IMR-90 (cell line): ENCODE measurements around the gene PDILT. TPM values are rescaled to one million over a fixed set of nuclear protein-coding genes. Genes with fewer than 3 reads are reported as not detected.

Source experiments
- ATAC-seq: fragments of 200-7000 bp; cut with Tn5 transposase; 2 replicates; pipeline ENCODE4 v1.9.1; 2020; ENCODE audit warnings: low read depth, mild to moderate bottlenecking, moderate library complexity
- BruUV-seq: library from RNA; stranded (reverse); fragments of 400-500 nt; replicated peaks from 2 replicates; lab custom pipeline; 2021; lab: Mats Ljungman, UMichigan
- CTCF ChIA-PET: fragments of 300-600 bp; formaldehyde crosslinking; extraction: SDS; loops from one replicate; lab custom pipeline; 2021; ENCODE audit warnings: antibody characterized with exemption; lab: Yijun Ruan, JAX
- POLR2A ChIA-PET: fragments of 300-600 bp; sonication (Branson Sonifier 250); formaldehyde crosslinking; loops from one replicate; lab custom pipeline; 2022; ENCODE audit warnings: antibody characterized with exemption; ENCODE audit not compliant: unreplicated experiment; lab: Charles Lee
- DNase-seq: peaks from one replicate; pipeline ENCODE4 v3.0.0; 2013
- H2AFZ ChIP-seq: replicated peaks from 2 replicates; pipeline ENCODE3; 2013; ENCODE audit warnings: low read length, mild to moderate bottlenecking; ENCODE audit not compliant: poor library complexity
- H2AK5ac ChIP-seq: 2 replicates; pipeline ENCODE4 v1.6.1; 2013; ENCODE audit warnings: low read depth, low read length, inconsistent platforms
- H2AK9ac ChIP-seq: replicated peaks from 2 replicates; pipeline ENCODE3; 2013; ENCODE audit warnings: mild to moderate bottlenecking, low read depth, low read length, moderate library complexity; ENCODE audit not compliant: poor library complexity
- H2BK120ac ChIP-seq: 2 replicates; pipeline ENCODE4 v1.6.1; 2013; ENCODE audit warnings: low read depth, low read length, inconsistent platforms
- H2BK15ac ChIP-seq: 3 replicates; pipeline ENCODE4 v1.6.1; 2013; ENCODE audit warnings: low read depth, low read length, inconsistent platforms
- H2BK20ac ChIP-seq: 2 replicates; pipeline ENCODE4 v1.6.1; 2013; ENCODE audit warnings: low read depth, mild to moderate bottlenecking, inconsistent platforms, low read length, moderate library complexity
- H2BK5ac ChIP-seq: 2 replicates; pipeline ENCODE4 v1.6.1; 2013; ENCODE audit warnings: mild to moderate bottlenecking, low read depth, low read length, inconsistent platforms; ENCODE audit not compliant: poor library complexity, severe bottlenecking
- H3K14ac ChIP-seq: replicated peaks from 2 replicates; pipeline ENCODE4 v1.6.1; 2013; ENCODE audit warnings: low read depth, low read length, inconsistent platforms
- H3K18ac ChIP-seq: 2 replicates; pipeline ENCODE4 v1.6.1; 2013; ENCODE audit warnings: low read depth, low read length, control low read depth
- H3K23ac ChIP-seq: 2 replicates; pipeline ENCODE4 v1.6.1; 2013; ENCODE audit warnings: low read depth, low read length, inconsistent platforms
- H3K27ac ChIP-seq: 2 replicates; pipeline ENCODE4 v1.5.1; 2013; ENCODE audit warnings: mild to moderate bottlenecking, control low read depth, low read length; ENCODE audit not compliant: insufficient read depth
- H3K27me3 ChIP-seq: 2 replicates; pipeline ENCODE4 v1.6.1; 2013; ENCODE audit warnings: low read length; ENCODE audit not compliant: control insufficient read depth, insufficient read depth
- H3K36me3 ChIP-seq: 2 replicates; pipeline ENCODE4 v1.6.1; 2013; ENCODE audit warnings: low read length, mixed read lengths; ENCODE audit not compliant: control insufficient read depth, insufficient read depth
- H3K4ac ChIP-seq: 2 replicates; pipeline ENCODE4 v1.6.1; 2013; ENCODE audit warnings: low read depth, low read length, inconsistent platforms
- H3K4me1 ChIP-seq: 2 replicates; pipeline ENCODE4 v1.6.1; 2013; ENCODE audit warnings: low read length, mixed read lengths; ENCODE audit not compliant: control insufficient read depth, insufficient read depth
- H3K4me2 ChIP-seq: 2 replicates; pipeline ENCODE4 v1.6.1; 2013; ENCODE audit warnings: low read depth, mild to moderate bottlenecking, control low read depth, low read length, moderate library complexity
- H3K4me3 ChIP-seq: 2 replicates; pipeline ENCODE4 v1.5.1; 2013; ENCODE audit warnings: low read depth, mild to moderate bottlenecking, control low read depth, low read length, moderate library complexity; ENCODE audit not compliant: insufficient read depth
- H3K56ac ChIP-seq: 2 replicates; pipeline ENCODE4 v1.6.1; 2013; ENCODE audit warnings: low read length, inconsistent platforms; ENCODE audit not compliant: insufficient read depth; ENCODE audit errors: extremely low read depth
- H3K79me1 ChIP-seq, 2 experiments: 2 replicates each; pipeline ENCODE4 v1.6.1; 2013; ENCODE audit warnings: low read length in 2 of 2, inconsistent platforms in 1 of 2, low read depth in 1 of 2
- H3K9ac ChIP-seq: 2 replicates; pipeline ENCODE4 v1.6.1; 2013; ENCODE audit warnings: low read depth, low read length, control low read depth
- H3K9me1 ChIP-seq: 2 replicates; pipeline ENCODE4 v1.6.1; 2013; ENCODE audit warnings: low read length, inconsistent platforms; ENCODE audit not compliant: insufficient read depth
- H3K9me3 ChIP-seq: 2 replicates; pipeline ENCODE4 v1.6.1; 2013; ENCODE audit warnings: low read length; ENCODE audit not compliant: control insufficient read depth, insufficient read depth
- H4K20me1 ChIP-seq: 2 replicates; pipeline ENCODE4 v1.6.1; 2013; ENCODE audit warnings: low read length, inconsistent platforms; ENCODE audit not compliant: insufficient read depth
- H4K5ac ChIP-seq: 2 replicates; pipeline ENCODE4 v1.6.1; 2013; ENCODE audit warnings: mild to moderate bottlenecking, low read depth, low read length, control low read depth
- H4K8ac ChIP-seq, 2 experiments: 2 replicates each; pipeline ENCODE4 v1.6.1; 2013; ENCODE audit warnings: low read depth in 2 of 2, low read length in 2 of 2, control low read depth in 1 of 2, inconsistent platforms in 1 of 2
- H4K91ac ChIP-seq: 2 replicates; pipeline ENCODE4 v1.6.1; 2013; ENCODE audit warnings: low read depth, low read length, inconsistent platforms; ENCODE audit not compliant: insufficient read depth
- BHLHE40 ChIP-seq: fragments of 150-350 bp; IDR thresholded peaks from 2 replicates; pipeline ENCODE4 v1.6.1; 2016; ENCODE audit warnings: mild to moderate bottlenecking, low read depth, low read length
- CEBPB ChIP-seq: IDR thresholded peaks from 2 replicates; pipeline ENCODE4 v1.6.1; 2012; ENCODE audit warnings: low read depth, low read length, improper control_type of control experiment
- CHD1 ChIP-seq: IDR thresholded peaks from 2 replicates; pipeline ENCODE4 v1.6.1; 2012; ENCODE audit warnings: low read depth, low read length, improper control_type of control experiment
- ELK1 ChIP-seq: fragments of 150-350 bp; IDR thresholded peaks from 2 replicates; pipeline ENCODE4 v1.6.1; 2016; ENCODE audit warnings: low read depth, mild to moderate bottlenecking, low read length, moderate library complexity, borderline replicate concordance
- FOS ChIP-seq: fragments of 150-350 bp; IDR thresholded peaks from 2 replicates; pipeline ENCODE4 v1.6.1; 2016; ENCODE audit warnings: low read depth, low read length
- MAFK ChIP-seq: IDR thresholded peaks from 2 replicates; pipeline ENCODE4 v1.6.1; 2012; ENCODE audit warnings: low read depth, low read length, improper control_type of control experiment
- NFE2L2 ChIP-seq: fragments of 150-350 bp; IDR thresholded peaks from 2 replicates; pipeline ENCODE4 v1.6.1; 2016; ENCODE audit warnings: low read depth, mild to moderate bottlenecking, low read length
- POLR2A ChIP-seq: IDR thresholded peaks from 2 replicates; pipeline ENCODE4 v1.6.1; 2012; ENCODE audit warnings: mild to moderate bottlenecking, low read depth, low read length
- RAD21 ChIP-seq: IDR thresholded peaks from 2 replicates; pipeline ENCODE4 v1.6.1; 2012; ENCODE audit warnings: low read length, improper control_type of control experiment
- RCOR1 ChIP-seq: IDR thresholded peaks from 2 replicates; pipeline ENCODE4 v1.6.1; 2012; ENCODE audit warnings: mild to moderate bottlenecking, low read length, improper control_type of control experiment; ENCODE audit not compliant: insufficient replicate concordance
- RFX5 ChIP-seq: IDR thresholded peaks from 2 replicates; pipeline ENCODE4 v1.8.0; 2012; ENCODE audit warnings: low read depth, mild to moderate bottlenecking, low read length, moderate library complexity
- WGBS, 2 experiments: methylation state at CpG; one replicate each; pipeline versions ENCODE4 v1.1.5 to v1.1.7; 2013; ENCODE audit warnings: missing lambda C conversion rate in 2 of 2; ENCODE audit not compliant: insufficient read length in 1 of 2; ENCODE audit errors: extremely low coverage in 2 of 2; 5-methylcytosine and 5-hydroxymethylcytosine counted together
- dilution Hi-C: fragments of 300-500 bp; cut with HindIII; formaldehyde crosslinking; loops from one replicate; pipeline ENCODE4 v1.14.3; 2018; ENCODE audit warnings: low sequenced_read_pairs; ENCODE audit not compliant: unreplicated experiment
- in situ Hi-C: fragments of 300-500 bp; cut with MboI; formaldehyde crosslinking; loops from 3 replicates; pipeline ENCODE4 v1.14.3; 2019; ENCODE audit warnings: low sequenced_read_pairs, inconsistent platforms, mixed read lengths
- intact Hi-C: fragments of 100-400 bp; cut with micrococcal nuclease; formaldehyde crosslinking; loops from 2 replicates; pipeline ENCODE4 v1.10.0; 2022
- polyA plus RNA-seq, 3 experiments: library from polyadenylated mRNA; depleted of rRNA; stranded (reverse); fragments of >200 nt; gene quantifications; 2 replicates each; pipeline ENCODE4 v1.2.3, GENCODE V29; 2012; ENCODE audit warnings: low replicate concordance in 1 of 3
- total RNA-seq: library from RNA; depleted of rRNA; stranded (reverse); fragments of >200 nt; gene quantifications from 2 replicates; pipeline ENCODE4 v1.2.3, GENCODE V29; 2012

The PDILT gene
- total and polyA plus RNA-seq, 2 of the 4 experiments (the other 2 are of a cell fraction), result not detected

GRCh38 chr16:20410121-20410723 is 5.7 kb upstream of the PDILT start:
- H3K9ac ChIP-seq, result no peak overlapping the region
- no peak overlapping the region for H4K8ac ChIP-seq
- H3K23ac ChIP-seq, result no peak overlapping the region
- no peak overlapping the region for H3K56ac ChIP-seq
- ChIA-PET POLR2A (no interaction called here), CTCF (no interaction called here)
- no peak overlapping the region for H2BK15ac ChIP-seq
- intact Hi-C loops (no loop called here), dilution Hi-C loops (no loop called here), in situ Hi-C loops (no loop called here)
- H2BK5ac ChIP-seq, result no peak overlapping the region
- no peaks in the 10 kb centered on the region for H3K4me1 ChIP-seq
- no peak overlapping the region for H3K18ac ChIP-seq
- H3K9me3 ChIP-seq, result peaks cover 4% of the 10 kb centered on the region; the same call in 1 of the 2 replicates
- H4K5ac ChIP-seq, result no peak overlapping the region
- no peak overlapping the region for H4K91ac ChIP-seq
- H2AK9ac ChIP-seq, result no peak overlapping the region
- BruUV-seq, result no TSS peak
- H3K4me2 ChIP-seq, result no peak overlapping the region
- H3K36me3 ChIP-seq, result no peaks in the 10 kb centered on the region
- DNase-seq, result no peak
- H4K20me1 ChIP-seq, result no peaks in the 10 kb centered on the region
- H3K27ac ChIP-seq, result no peak overlapping the region
- WGBS, 2 experiments, result no CpG with 5 or more reads among the region's 6 CpGs
- no peak overlapping the region for H2AFZ ChIP-seq
- H3K79me1 ChIP-seq, result no peaks in the 10 kb centered on the region
- TF ChIP-seq MAFK, result no peak
- no peak for TF ChIP-seq FOS
- TF ChIP-seq NFE2L2, result no peak
- no peak for TF ChIP-seq RCOR1
- no peak for TF ChIP-seq CHD1
- no peak for TF ChIP-seq RAD21
- TF ChIP-seq BHLHE40, result no peak
- no peak for TF ChIP-seq CEBPB
- TF ChIP-seq ELK1, result no peak
- TF ChIP-seq RFX5, result no peak
- TF ChIP-seq POLR2A, result no peak
- H2BK20ac ChIP-seq, result no peak overlapping the region
- ATAC-seq, result no peak
- no peaks in the 10 kb centered on the region for H3K9me1 ChIP-seq
- no peak overlapping the region for H2BK120ac ChIP-seq
- H3K27me3 ChIP-seq, result no peaks in the 10 kb centered on the region
- H3K14ac ChIP-seq, result no peak overlapping the region
- no peak overlapping the region for H3K4ac ChIP-seq
- H3K4me3 ChIP-seq, result no peak overlapping the region
- no peak overlapping the region for H2AK5ac ChIP-seq
